HG02642 (cell line): ENCODE data around the gene TLCD3B.

ENCODE experiments used
- ATAC-seq: cut with Tn5 transposase; IDR thresholded peaks from one replicate; pipeline ENCODE4 v1.9.1; 2021; ENCODE audit warnings: mild to moderate bottlenecking; ENCODE audit not compliant: unreplicated experiment, poor library complexity

TLCD3B gene

GRCh38 chr16:30006659-30007377 lies 24.3 kb downstream of the TLCD3B start:
- ATAC-seq, result no peak

- ATAC-seq, result no peak
These were observed 25.0 kb downstream of the TLCD3B start for GRCh38 chr16:30006095-30006473.

DNA sequence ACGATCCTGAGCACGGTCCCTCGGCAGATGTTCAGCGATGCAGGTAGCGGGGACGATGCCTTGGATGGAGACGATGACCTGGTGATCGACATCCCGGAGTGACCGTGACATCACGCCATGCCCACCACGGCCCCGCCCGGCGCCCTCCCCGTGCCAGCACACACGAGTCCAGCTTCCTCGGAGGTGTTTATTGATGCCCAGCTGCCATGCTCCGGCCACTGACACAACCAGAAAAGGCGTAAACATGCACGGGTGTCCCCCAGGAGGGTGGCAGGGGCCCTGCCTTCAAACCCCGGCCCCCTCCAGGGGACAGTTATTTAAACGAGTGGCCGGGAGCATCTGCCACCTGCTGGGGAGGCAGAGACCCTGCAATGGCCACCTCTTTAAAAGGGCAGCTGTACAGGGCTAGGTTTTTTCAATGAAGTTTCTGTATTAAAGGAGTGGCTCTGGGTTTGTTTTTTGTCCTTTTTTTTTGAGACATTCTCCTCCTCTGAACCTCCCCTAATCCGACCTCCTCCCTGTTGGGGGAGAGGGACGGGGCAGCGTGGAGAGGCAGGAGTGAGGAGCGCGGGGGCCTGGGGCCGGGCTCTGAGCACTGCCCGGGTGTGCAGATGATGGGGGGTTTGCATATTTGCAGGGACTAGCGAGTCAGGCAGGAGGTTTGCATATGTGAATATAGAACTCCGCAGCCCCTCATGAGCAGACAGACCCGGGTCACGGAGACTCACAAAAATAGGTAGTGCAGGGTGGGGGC lies 25.6 kb downstream of the TLCD3B start:
- ATAC-seq, result no peak

DNA sequence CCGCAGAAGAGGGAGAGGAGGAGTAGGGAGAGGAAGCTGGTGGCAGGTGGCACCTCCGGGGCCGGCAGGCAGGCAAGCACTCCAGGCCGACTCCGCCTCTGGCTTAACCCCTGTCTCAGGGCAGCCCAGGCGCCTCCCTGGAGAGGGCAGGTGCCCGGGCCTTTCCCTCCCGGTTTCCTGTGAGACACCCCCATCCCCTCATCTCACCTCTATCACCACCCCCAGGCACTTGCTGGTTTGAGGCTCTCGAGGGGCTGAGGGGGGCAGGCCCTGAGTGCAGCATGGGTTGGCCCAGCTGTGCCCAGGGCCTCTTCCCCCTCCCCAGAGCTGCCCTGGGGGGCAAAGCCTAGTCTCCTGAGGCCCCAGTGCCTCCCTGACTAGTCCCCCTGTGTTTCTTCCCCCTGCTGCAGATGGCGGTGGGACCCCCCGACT lies 26.2 kb downstream of the TLCD3B start:
- ATAC-seq, result no peak

- ATAC-seq, result no peak
These were observed 26.7 kb downstream of the TLCD3B start for GRCh38 chr16:30004424-30004776.

GRCh38 chr16:30003670-30004423 lies 27.2 kb downstream of the TLCD3B start:
- no peak for ATAC-seq

DNA sequence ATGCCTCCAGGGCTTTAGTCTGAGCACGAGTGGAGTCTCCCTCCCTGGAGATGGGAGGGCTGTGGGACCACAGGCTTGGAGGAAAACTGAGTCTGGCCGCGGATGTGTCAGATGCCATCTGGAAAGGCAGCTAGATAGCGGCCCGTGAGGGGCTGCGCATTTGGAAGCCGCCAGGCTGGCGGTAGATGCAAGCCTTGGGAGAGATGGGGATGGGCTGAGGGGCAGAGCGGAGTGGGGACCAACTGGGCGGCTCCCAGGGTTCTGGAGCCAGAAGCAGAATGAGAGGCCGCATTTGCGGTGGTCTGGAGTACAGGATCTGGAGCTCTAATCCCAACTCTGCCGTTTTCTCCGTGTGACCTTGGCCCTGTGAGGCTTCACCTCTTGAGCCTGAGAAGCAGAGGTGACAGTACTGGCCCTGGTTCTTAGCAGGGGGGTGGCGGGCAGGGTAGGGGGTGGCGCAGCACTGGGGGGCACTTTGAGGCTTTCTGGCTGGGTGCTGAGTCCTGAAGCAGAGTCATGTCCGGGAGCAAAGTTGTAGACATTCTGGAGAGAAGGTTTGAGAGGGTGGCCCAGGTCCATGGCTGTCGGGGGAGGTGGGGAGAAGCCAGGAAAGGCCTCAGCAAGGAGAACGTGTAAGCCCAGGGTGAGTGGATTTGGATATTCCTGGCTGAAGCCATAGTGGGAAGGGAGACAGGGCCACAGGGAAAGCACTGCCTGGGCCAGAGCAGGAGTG lies 28.3 kb downstream of the TLCD3B start:
- no peak for ATAC-seq

- no peak for ATAC-seq
These were observed 30.1 kb downstream of the TLCD3B start for GRCh38 chr16:30000735-30001631.

DNA sequence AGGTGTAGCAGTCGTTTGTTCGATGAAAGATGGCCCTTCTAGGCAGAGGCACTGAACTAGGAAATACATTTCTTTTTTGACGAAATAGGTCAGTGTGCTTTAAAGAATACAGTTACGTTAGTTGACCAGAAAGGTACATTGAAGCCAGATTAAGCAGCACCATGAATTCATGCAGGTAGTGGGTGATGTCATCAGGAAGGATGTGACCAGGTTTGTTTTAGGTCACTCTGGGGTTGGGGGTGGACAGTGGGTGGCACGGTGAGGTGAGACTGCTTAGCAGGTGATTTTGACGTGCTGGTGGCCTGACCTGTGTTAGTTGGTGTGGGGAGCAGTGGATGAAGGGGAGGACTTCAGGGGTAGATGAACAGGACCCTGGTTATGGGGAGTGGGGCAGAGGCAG lies 31.5 kb downstream of the TLCD3B start:
- ATAC-seq, result no peak

GRCh38 chr16:29996766-29997250 lies 34.3 kb downstream of the TLCD3B start:
- ATAC-seq, result no peak

- ATAC-seq, result peak; percentile 92
These were observed 34.9 kb downstream of the TLCD3B start, which contains the start of gene INO80E for GRCh38 chr16:29995911-29996765. Gene INO80E, plus strand, starts transcription at chr16:29996241. Its CDS starts 70 bp downstream, at chr16:29996311.

DNA sequence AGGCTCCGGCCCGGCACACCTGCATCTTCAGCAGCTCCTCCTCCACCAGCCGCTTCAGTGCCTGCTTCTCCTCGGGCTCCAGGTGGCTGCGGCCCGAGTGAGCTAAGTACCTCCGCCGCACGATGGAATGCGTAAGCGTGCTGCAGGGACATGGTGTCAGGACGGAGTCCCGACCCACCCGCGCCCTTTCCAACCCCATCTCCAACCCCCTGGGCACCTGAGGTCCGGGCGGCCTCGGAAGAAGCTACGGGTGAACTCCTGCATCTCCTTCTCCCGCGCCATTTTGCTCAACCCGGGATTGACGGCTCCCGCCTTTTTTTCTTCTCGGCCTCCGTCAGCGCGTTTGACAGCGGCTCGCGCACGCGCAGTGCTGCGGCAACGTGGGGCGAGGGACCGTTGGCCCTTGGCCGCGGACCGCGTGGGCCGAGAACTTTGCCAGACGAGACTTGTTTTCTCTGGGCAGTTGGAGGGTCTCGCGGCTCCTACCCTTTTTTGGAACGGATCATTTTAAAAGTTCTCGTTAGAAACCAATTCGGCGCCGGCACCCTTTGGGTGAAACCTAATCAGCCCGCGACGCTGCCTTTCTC lies 35.7 kb downstream of the TLCD3B start, which contains the start of gene HIRIP3:
Gene HIRIP3, minus strand, starts transcription at position 294 of the 587 bp plus-strand sequence. Its CDS starts 12 bp downstream, at position 282.
- ATAC-seq, result peak; percentile 64

DNA sequence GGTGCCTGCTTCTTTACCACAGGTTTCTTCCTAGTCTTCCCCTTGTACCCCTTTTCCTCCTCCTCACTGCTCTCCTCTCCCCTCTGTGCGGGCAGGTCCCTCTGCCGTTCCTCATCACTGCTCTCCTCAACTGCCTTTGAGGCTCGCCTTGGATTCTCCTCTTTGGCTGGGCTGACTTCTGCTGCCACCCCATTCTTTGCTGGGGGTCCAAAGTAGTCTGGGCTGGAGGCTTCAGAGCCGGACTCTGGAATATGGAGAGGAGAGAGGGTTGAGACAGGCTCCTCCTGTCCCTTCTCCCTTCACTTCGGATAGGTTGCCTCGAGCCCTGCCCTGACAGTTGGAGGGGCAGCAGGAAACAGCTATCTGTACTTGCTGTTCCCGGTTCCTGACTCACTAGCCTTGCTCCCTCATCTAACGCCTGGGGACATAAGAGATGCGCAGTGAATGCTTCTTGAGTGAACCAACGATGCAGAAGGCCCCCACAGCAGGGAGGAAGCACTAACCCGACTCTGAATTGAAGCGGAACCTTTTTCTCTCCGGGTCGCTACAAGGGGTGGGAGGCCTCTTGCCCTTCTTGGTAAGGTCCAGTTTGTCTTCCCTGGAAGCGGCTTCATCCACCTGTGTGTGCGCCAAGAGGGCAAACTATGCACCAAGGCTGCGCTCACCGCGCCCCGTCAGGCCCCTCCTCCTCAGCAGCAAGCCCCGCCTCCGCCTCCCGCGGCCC lies 36.3 kb downstream of the TLCD3B start:
- peak; percentile 40 for ATAC-seq

GRCh38 chr16:29993903-29994599 lies 37.0 kb downstream of the TLCD3B start:
- ATAC-seq, result no peak

DNA sequence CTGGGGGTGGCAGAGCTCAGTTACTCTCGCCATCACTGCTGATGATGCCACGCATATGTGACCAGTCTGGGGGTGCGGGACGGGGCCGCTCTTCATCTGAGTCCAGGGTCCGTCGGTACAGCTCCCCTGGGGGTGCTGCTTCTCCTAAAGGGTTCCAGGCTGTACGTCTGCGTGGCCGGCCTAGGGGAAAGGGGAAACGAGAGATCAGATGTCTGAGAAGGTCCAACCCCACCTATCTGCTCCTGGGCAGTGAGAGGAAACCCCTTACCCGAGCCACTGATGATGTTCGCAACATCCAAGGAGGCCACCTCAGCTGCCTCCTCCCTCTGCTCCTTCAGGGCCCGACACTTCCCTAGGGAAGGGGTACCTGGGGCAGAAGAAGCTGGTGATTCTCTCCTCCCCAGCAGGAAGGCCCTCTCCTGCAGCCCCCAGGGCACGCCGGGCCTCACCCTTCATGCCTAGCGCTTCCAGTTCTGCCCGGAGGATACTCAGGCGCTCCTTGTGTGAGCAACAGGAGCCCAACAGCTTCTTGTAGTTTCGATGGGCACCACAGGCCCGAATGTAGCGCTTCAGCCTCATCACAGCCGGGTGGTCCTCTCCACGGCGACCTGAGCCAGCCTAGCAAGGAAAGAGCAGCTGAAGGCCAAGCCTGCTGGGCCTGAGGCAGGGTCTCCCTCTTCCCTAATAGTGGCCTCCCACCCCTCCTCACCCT lies 37.7 kb downstream of the TLCD3B start:
- ATAC-seq, result no peak

DNA sequence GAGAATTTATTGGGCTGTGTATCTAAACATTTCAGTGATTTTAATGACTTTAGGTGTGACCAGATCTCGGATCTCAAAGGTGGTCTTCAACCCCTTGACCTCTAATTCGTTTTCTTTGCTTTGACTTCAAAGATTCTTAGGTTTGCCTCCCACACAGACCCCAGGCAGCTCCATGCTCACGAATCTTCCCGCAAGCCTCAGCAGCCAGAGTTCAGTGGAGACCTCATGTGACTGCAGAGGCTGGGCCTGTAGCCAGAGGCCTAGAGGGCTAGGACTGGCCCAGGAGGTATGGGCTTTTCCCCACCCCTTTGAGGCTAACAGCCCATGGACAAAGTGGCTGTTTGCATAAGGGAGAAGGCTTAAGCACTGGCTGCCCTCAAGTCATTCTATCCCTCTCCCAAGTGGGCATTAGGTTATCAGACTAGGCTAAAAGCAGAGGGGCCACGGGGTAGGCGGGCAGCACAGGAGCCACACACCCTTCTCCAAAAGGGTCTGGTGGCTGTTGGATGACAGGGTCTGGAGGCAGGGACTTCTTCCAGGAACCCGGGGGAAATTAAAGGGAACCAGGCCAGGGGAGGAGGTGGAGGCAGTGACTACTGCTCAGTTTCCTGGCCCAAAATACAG lies 38.6 kb downstream of the TLCD3B start:
- no peak for ATAC-seq
